Lung (tissue), 12 donors: Measurements from ENCODE around the gene DPY30. TPM values are rescaled to one million over a fixed set of nuclear protein-coding genes. Genes with fewer than 3 reads are reported as not detected.
A peak's percentile ranks its signal among the peaks of the same experiment; 100 is the strongest.

Experiments used
- ATAC-seq: fragments of 200-7000 bp; cut with Tn5 transposase; one replicate; pipeline ENCODE4 v1.9.1; 2020; ENCODE audit warnings: moderate number of reproducible peaks; ENCODE audit not compliant: insufficient read depth, low FRiP score
- DNase-seq, 3 donors: peaks; one replicate each; pipeline ENCODE4 v3.0.0-alpha.2; 2013 to 2017
- H3K27ac ChIP-seq, 2 donors: one replicate each; pipeline ENCODE4 v1.5.1; 2013; ENCODE audit warnings: mild to moderate bottlenecking in 2 of 2, moderate library complexity in 2 of 2, control low read depth in 1 of 2, inconsistent platforms in 1 of 2, low read depth in 1 of 2, low read length in 1 of 2
- H3K27me3 ChIP-seq, 3 donors: one replicate each; pipeline ENCODE4 v1.5.1; 2013; ENCODE audit warnings: low read length in 2 of 3; ENCODE audit not compliant: control insufficient read depth in 3 of 3, insufficient read depth in 3 of 3
- H3K36me3 ChIP-seq, 4 donors: one replicate each; pipeline ENCODE4 v1.5.1; 2013; ENCODE audit warnings: low read length in 4 of 4, mild to moderate bottlenecking in 1 of 4, moderate library complexity in 1 of 4; ENCODE audit not compliant: control insufficient read depth in 4 of 4, insufficient read depth in 4 of 4
- H3K4me1 ChIP-seq, 5 donors: one replicate each; pipeline ENCODE4 v1.5.1; 2013; ENCODE audit warnings: low read length in 5 of 5, mild to moderate bottlenecking in 2 of 5, moderate library complexity in 1 of 5; ENCODE audit not compliant: control insufficient read depth in 5 of 5, insufficient read depth in 5 of 5
- H3K4me3 ChIP-seq: one replicate; pipeline ENCODE4 v1.5.1; 2013; ENCODE audit warnings: mild to moderate bottlenecking, control low read depth, moderate library complexity
- H3K9ac ChIP-seq, 2 donors: one replicate each; pipeline ENCODE4 v1.5.1; 2013; ENCODE audit warnings: low read length in 2 of 2, control low read depth in 1 of 2; ENCODE audit not compliant: insufficient read depth in 1 of 2
- H3K9me3 ChIP-seq, 4 donors: one replicate each; pipeline ENCODE4 v1.5.1; 2013; ENCODE audit warnings: low read length in 3 of 4, mild to moderate bottlenecking in 1 of 4, moderate library complexity in 1 of 4; ENCODE audit not compliant: control insufficient read depth in 4 of 4, insufficient read depth in 3 of 4
- WGBS, 2 donors: extraction: QIAGEN DNeasy Blood & Tissue Kit; methylation state at CpG; one replicate each; pipeline ENCODE4 v1.1.7; 2013; 5-methylcytosine and 5-hydroxymethylcytosine counted together
- polyA plus RNA-seq, 2 donors: library from polyadenylated mRNA; stranded (reverse); fragments of 200-250 nt; gene quantifications; one replicate each; pipeline ENCODE4 v1.2.1, GENCODE V29; 2013
- total RNA-seq, 2 donors: library from RNA; depleted of rRNA in 1 of 2; stranded (reverse); fragments of >200 nt in 1 of 2; gene quantifications; one replicate each; pipeline ENCODE4 v1.2.1, GENCODE V29; 2014 to 2021
- TF ChIP-seq, protein P1 (sequence below): IDR thresholded peaks from 2 replicates; pipeline ENCODE4 v1.5.1; 2012; ENCODE audit warnings: mild to moderate bottlenecking; ENCODE audit errors: control extremely low read depth, extremely low read depth
- donor health status: control.
- donor health status: control.
- donor health status: Bipolar disorder and iron deficiency.
- donor health status: healthy.
- donor health status: DM: yes; HTN: yes; CAD: no.

The DPY30 gene
- total and polyA plus RNA-seq, 4 donors = 53.8 to 144 (median 69.1) TPM

DNA sequence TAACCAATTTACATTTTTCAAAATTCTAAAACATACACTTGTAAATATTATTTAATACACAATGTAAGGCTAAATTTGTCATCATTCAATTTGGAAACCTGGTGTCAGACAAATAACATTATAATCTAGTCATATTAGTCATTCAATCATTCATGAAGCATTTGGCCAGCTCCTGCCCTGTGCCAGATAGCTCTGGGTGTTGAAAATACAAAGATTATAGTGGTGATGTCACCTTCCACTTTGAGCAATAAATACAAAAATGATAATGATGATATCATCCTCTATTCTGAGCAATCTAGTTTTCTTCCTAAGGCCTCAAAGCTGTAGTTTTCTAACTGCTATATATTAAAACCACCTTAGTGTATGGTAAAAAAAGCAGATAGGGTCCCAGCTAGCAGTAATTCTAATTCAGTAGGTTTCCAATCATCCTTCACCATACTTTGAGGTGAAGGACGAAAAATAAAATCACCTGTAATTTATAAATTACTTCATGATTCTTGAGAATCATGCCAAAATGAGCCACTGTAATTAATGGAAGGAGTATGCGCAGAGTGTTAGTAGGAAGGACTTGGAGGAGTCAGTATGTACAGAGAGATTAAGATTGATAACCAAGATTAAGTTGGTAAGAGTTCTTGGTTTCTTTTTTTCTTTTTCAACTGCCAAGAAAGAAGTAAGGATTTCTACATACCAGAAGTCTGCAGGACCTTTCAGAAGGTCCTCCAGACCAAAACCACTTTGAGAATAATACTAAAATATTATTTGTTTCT lies 52.0 kb downstream of the DPY30 start:
- 98% methylated on average over 2 of the region's 2 CpGs for WGBS, 2 donors
- TF ChIP-seq, protein P1, sequence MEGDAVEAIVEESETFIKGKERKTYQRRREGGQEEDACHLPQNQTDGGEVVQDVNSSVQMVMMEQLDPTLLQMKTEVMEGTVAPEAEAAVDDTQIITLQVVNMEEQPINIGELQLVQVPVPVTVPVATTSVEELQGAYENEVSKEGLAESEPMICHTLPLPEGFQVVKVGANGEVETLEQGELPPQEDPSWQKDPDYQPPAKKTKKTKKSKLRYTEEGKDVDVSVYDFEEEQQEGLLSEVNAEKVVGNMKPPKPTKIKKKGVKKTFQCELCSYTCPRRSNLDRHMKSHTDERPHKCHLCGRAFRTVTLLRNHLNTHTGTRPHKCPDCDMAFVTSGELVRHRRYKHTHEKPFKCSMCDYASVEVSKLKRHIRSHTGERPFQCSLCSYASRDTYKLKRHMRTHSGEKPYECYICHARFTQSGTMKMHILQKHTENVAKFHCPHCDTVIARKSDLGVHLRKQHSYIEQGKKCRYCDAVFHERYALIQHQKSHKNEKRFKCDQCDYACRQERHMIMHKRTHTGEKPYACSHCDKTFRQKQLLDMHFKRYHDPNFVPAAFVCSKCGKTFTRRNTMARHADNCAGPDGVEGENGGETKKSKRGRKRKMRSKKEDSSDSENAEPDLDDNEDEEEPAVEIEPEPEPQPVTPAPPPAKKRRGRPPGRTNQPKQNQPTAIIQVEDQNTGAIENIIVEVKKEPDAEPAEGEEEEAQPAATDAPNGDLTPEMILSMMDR = no peak
- Histone ChIP-seq H3K27me3 (no peaks in the 10 kb centered on the region), H3K4me1 (peaks cover 0 to 12% (median 0%) of the 10 kb centered on the region in 5 donors), H3K9ac (no peak overlapping the region), H3K4me3 (no peak overlapping the region), H3K9me3 (no peaks in the 10 kb centered on the region), H3K36me3 (peaks cover 0 to 3% (median 0%) of the 10 kb centered on the region in 4 donors), H3K27ac (peak overlapping the region in 1 of 2 donors; percentile 66)
- DNase-seq = no peak
- no peak for ATAC-seq

DNA sequence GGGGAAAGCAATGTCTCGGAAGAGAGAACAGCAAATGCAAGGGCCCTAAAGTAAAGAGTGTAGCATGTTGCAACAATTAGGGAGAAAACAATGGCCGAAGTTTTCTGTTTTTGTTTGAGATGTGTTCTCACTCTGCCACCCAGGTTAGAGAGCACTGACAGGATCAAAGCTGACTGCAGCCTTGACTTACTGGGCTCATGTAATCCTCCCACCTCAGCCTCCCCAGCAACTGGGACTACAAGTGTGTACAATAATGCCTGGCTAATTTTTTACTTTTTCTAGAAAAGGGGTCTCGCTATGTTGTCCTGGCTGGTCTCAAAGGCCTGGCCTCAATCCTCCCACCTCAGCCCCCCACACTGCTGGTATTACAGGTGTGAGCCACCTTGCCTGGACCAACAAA lies 52.7 kb downstream of the DPY30 start:
- WGBS, 2 donors = 86 to 94% methylated on average over 3 of the region's 3 CpGs

DNA sequence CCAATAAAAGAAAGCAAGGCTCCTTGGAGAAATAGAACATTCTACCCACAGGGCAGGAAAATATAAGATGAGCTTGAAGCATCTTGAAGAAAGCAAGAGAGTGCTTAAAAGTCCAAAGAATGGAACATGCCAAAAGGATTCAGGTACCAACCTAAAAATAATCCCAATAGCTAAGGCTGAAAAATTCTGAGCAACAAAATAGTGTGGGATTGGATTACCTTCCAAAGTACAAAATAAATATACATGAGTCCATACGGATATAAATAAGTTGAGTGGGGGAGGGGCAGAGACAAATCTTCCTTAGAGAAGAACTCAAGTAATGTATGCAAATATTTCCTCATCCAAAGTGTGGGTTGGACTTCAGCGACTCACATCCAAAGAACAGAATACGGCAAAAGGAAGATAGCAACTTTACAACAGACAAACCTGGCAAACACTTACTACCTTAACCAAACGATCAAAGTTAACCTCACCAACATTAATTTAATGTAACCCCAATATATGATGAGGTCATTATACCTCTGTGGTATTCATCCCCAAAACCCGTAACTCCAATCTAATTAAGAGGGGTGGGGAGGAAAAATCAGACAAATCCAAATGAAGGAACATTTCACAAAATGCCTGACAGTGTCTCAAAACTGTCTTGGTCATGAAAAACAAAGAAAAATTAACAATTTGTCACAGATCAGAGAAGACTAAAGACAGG lies 55.7 kb downstream of the DPY30 start:
- Histone ChIP-seq H3K36me3 (no peaks in the 10 kb centered on the region), H3K27me3 (no peaks in the 10 kb centered on the region), H3K9me3 (no peaks in the 10 kb centered on the region), H3K4me3 (no peak overlapping the region), H3K9ac (no peak overlapping the region), H3K27ac (no peak overlapping the region), H3K4me1 (peaks cover 0 to 16% (median 0%) of the 10 kb centered on the region in 5 donors)
- 92 to 93% methylated on average over 5 of the region's 5 CpGs for WGBS, 2 donors
- DNase-seq (no peak), ATAC-seq (no peak)
- TF ChIP-seq, protein P1 = no peak

More for the DNA sequence above, 52.7 kb downstream of the DPY30 start:
- Histone ChIP-seq H3K9me3 (no peaks in the 10 kb centered on the region), H3K27me3 (no peaks in the 10 kb centered on the region), H3K36me3 (peaks cover 0 to 3% (median 0%) of the 10 kb centered on the region in 4 donors), H3K4me3 (no peak overlapping the region), H3K27ac (peak overlapping the region; percentile 40 to 41), H3K4me1 (peaks cover 0 to 10% (median 0%) of the 10 kb centered on the region in 5 donors), H3K9ac (no peak overlapping the region)
- no peak for DNase-seq
- no peak for ATAC-seq
- TF ChIP-seq, protein P1 = no peak
